GM18517 (cell line): ENCODE measurements around the gene PRKAR1B.

ENCODE experiments used
- ATAC-seq: cut with Tn5 transposase; IDR thresholded peaks from one replicate; pipeline ENCODE4 v1.9.1; 2021; ENCODE audit warnings: mild to moderate bottlenecking, moderate library complexity; ENCODE audit not compliant: unreplicated experiment

PRKAR1B gene

GRCh38 chr7:545470-545869 lies 181.6 kb downstream of the PRKAR1B start:
- no peak for ATAC-seq

GRCh38 chr7:544338-545221 lies 182.5 kb downstream of the PRKAR1B start:
- ATAC-seq = no peak

GRCh38 chr7:543501-544337 lies 183.4 kb downstream of the PRKAR1B start:
- no peak for ATAC-seq

GRCh38 chr7:542713-543500 lies 184.2 kb downstream of the PRKAR1B start:
- no peak for ATAC-seq

GRCh38 chr7:542131-542712 lies 184.9 kb downstream of the PRKAR1B start:
- no peak for ATAC-seq

- ATAC-seq = no peak
These were observed 185.4 kb downstream of the PRKAR1B start for GRCh38 chr7:541661-542060.

- no peak for ATAC-seq
These were observed 186.1 kb downstream of the PRKAR1B start for GRCh38 chr7:540997-541396.

- no peak for ATAC-seq
These were observed 186.5 kb downstream of the PRKAR1B start for GRCh38 chr7:540579-540978.

- ATAC-seq = no peak
These were observed 187.2 kb downstream of the PRKAR1B start for GRCh38 chr7:539731-540411.

- no peak for ATAC-seq
These were observed 188.1 kb downstream of the PRKAR1B start for GRCh38 chr7:538764-539685.

GRCh38 chr7:537911-538634 lies 189.0 kb downstream of the PRKAR1B start:
- ATAC-seq = no peak

GRCh38 chr7:536231-536630 lies 190.8 kb downstream of the PRKAR1B start:
- no peak for ATAC-seq

- ATAC-seq = no peak
These were observed 192.1 kb downstream of the PRKAR1B start for GRCh38 chr7:534959-535358.

- ATAC-seq = no peak
These were observed 193.0 kb downstream of the PRKAR1B start for GRCh38 chr7:534075-534474.

- ATAC-seq = no peak
These were observed 193.8 kb downstream of the PRKAR1B start for GRCh38 chr7:533266-533665.

GRCh38 chr7:532379-533143 lies 194.5 kb downstream of the PRKAR1B start:
- no peak for ATAC-seq

- ATAC-seq = no peak
These were observed 195.3 kb downstream of the PRKAR1B start for GRCh38 chr7:531777-532176.

GRCh38 chr7:528451-528850 lies 198.6 kb downstream of the PRKAR1B start:
- ATAC-seq = no peak
